ENCODE measurements around the gene PRADC1.

PRADC1 gene

GRCh38 chr2:73232403-73233153 is 461 bp downstream of the PRADC1 start:
- peak; percentile 1 for ATAC-seq
- H3K4me3 Mint-ChIP-seq, result peak overlapping the region; percentile 97
- H3K4me1 Mint-ChIP-seq, result peaks cover 34% of the 10 kb centered on the region
- peaks cover 20% of the 10 kb centered on the region for H3K36me3 Mint-ChIP-seq
- H3K27me3 Mint-ChIP-seq, result no peaks in the 10 kb centered on the region
- H3K27ac Mint-ChIP-seq, result peak overlapping the region; percentile 95
- H3K9me3 Mint-ChIP-seq, result no peaks in the 10 kb centered on the region

GRCh38 chr2:73228631-73229030 is 4.4 kb downstream of the PRADC1 start:
- H3K36me3 Mint-ChIP-seq, result peaks cover 16% of the 10 kb centered on the region
- peaks cover 6% of the 10 kb centered on the region for H3K4me1 Mint-ChIP-seq
- no peak overlapping the region for H3K4me3 Mint-ChIP-seq
- H3K27me3 Mint-ChIP-seq, result no peaks in the 10 kb centered on the region
- H3K27ac Mint-ChIP-seq, result no peak overlapping the region
- no peak for ATAC-seq
- H3K9me3 Mint-ChIP-seq, result no peaks in the 10 kb centered on the region

GRCh38 chr2:73227086-73227485 is 6.0 kb downstream of the PRADC1 start:
- Mint-ChIP-seq H3K27me3 (no peaks in the 10 kb centered on the region), H3K9me3 (no peaks in the 10 kb centered on the region), H3K27ac (no peak overlapping the region), H3K36me3 (peaks cover 26% of the 10 kb centered on the region), H3K4me1 (no peaks in the 10 kb centered on the region), H3K4me3 (no peak overlapping the region)
- no peak for ATAC-seq

- H3K27ac Mint-ChIP-seq, result no peak overlapping the region
- no peak for ATAC-seq
- H3K9me3 Mint-ChIP-seq, result no peaks in the 10 kb centered on the region
- H3K4me3 Mint-ChIP-seq, result no peak overlapping the region
- peaks cover 39% of the 10 kb centered on the region for H3K36me3 Mint-ChIP-seq
- H3K4me1 Mint-ChIP-seq, result no peaks in the 10 kb centered on the region
- H3K27me3 Mint-ChIP-seq, result no peaks in the 10 kb centered on the region
Measured at GRCh38 chr2:73225513-73226360, 7.3 kb downstream of the PRADC1 start.

- Mint-ChIP-seq H3K4me3 (no peak overlapping the region), H3K36me3 (peaks cover 50% of the 10 kb centered on the region), H3K9me3 (no peaks in the 10 kb centered on the region), H3K27me3 (no peaks in the 10 kb centered on the region), H3K4me1 (no peaks in the 10 kb centered on the region), H3K27ac (no peak overlapping the region)
- no peak for ATAC-seq
Measured at GRCh38 chr2:73223821-73224220, 9.2 kb downstream of the PRADC1 start.

- peaks cover 32% of the 10 kb centered on the region for H3K36me3 Mint-ChIP-seq
- H3K27me3 Mint-ChIP-seq, result no peaks in the 10 kb centered on the region
- no peaks in the 10 kb centered on the region for H3K9me3 Mint-ChIP-seq
- peaks cover 26% of the 10 kb centered on the region for H3K4me1 Mint-ChIP-seq
- ATAC-seq, result no peak
- H3K4me3 Mint-ChIP-seq, result no peak overlapping the region
- H3K27ac Mint-ChIP-seq, result no peak overlapping the region
Measured at GRCh38 chr2:73218298-73218697, 14.7 kb downstream of the PRADC1 start.

GRCh38 chr2:73217826-73218225 is 15.2 kb downstream of the PRADC1 start:
- Mint-ChIP-seq H3K36me3 (peaks cover 32% of the 10 kb centered on the region), H3K27ac (no peak overlapping the region), H3K4me3 (no peak overlapping the region), H3K4me1 (peaks cover 31% of the 10 kb centered on the region), H3K9me3 (no peaks in the 10 kb centered on the region), H3K27me3 (no peaks in the 10 kb centered on the region)
- ATAC-seq, result no peak

- Mint-ChIP-seq H3K27ac (no peak overlapping the region), H3K27me3 (no peaks in the 10 kb centered on the region), H3K4me1 (peaks cover 31% of the 10 kb centered on the region), H3K4me3 (no peak overlapping the region), H3K9me3 (no peaks in the 10 kb centered on the region), H3K36me3 (peaks cover 26% of the 10 kb centered on the region)
- ATAC-seq, result no peak
Measured at GRCh38 chr2:73217160-73217559, 15.9 kb downstream of the PRADC1 start.

GRCh38 chr2:73215254-73215653 is 17.8 kb downstream of the PRADC1 start:
- ATAC-seq, result no peak
- Mint-ChIP-seq H3K27me3 (peaks cover 2% of the 10 kb centered on the region), H3K4me1 (peaks cover 31% of the 10 kb centered on the region), H3K27ac (peak overlapping the region; percentile 95), H3K4me3 (peak overlapping the region; percentile 90), H3K36me3 (peaks cover 8% of the 10 kb centered on the region), H3K9me3 (no peaks in the 10 kb centered on the region)

GRCh38 chr2:73214120-73215035 is 18.7 kb downstream of the PRADC1 start, which contains the start of gene SMYD5:
TSS of gene SMYD5 (plus strand) at chr2:73214245. CDS start at chr2:73214267, 22 bp downstream.
- peaks cover 31% of the 10 kb centered on the region for H3K4me1 Mint-ChIP-seq
- peak within 1 kb of the TSS; percentile 95 for H3K27ac Mint-ChIP-seq
- H3K27me3 Mint-ChIP-seq, result peaks cover 11% of the 10 kb centered on the region
- ATAC-seq, result peak; percentile 96
- H3K4me3 Mint-ChIP-seq, result peak within 1 kb of the TSS; percentile 90
- H3K36me3 Mint-ChIP-seq, result peaks cover 6% of the 10 kb centered on the region
- H3K9me3 Mint-ChIP-seq, result no peaks in the 10 kb centered on the region

- H3K36me3 Mint-ChIP-seq, result no peaks in the 10 kb centered on the region
- H3K27me3 Mint-ChIP-seq, result peaks cover 24% of the 10 kb centered on the region
- no peak overlapping the region for H3K4me3 Mint-ChIP-seq
- H3K9me3 Mint-ChIP-seq, result no peaks in the 10 kb centered on the region
- ATAC-seq, result peak; percentile 77
- H3K4me1 Mint-ChIP-seq, result peaks cover 31% of the 10 kb centered on the region
- no peak overlapping the region for H3K27ac Mint-ChIP-seq
Measured at GRCh38 chr2:73212448-73213176, 20.4 kb downstream of the PRADC1 start.

- no peak for ATAC-seq
- Mint-ChIP-seq H3K27ac (no peak overlapping the region), H3K9me3 (no peaks in the 10 kb centered on the region), H3K4me3 (no peak overlapping the region), H3K4me1 (peaks cover 31% of the 10 kb centered on the region), H3K36me3 (no peaks in the 10 kb centered on the region), H3K27me3 (peaks cover 24% of the 10 kb centered on the region)
Measured at GRCh38 chr2:73212098-73212447, 21.0 kb downstream of the PRADC1 start.

GRCh38 chr2:73210696-73211095 is 22.3 kb downstream of the PRADC1 start:
- H3K36me3 Mint-ChIP-seq, result no peaks in the 10 kb centered on the region
- H3K27ac Mint-ChIP-seq, result no peak overlapping the region

GRCh38 chr2:73210019-73210418 is 23.0 kb downstream of the PRADC1 start:
- Mint-ChIP-seq H3K4me3 (no peak overlapping the region), H3K36me3 (no peaks in the 10 kb centered on the region), H3K27ac (no peak overlapping the region), H3K4me1 (peaks cover 22% of the 10 kb centered on the region), H3K27me3 (peaks cover 38% of the 10 kb centered on the region), H3K9me3 (no peaks in the 10 kb centered on the region)
- ATAC-seq, result no peak

More at GRCh38 chr2:73210696-73211095, 22.3 kb downstream of the PRADC1 start:
- ATAC-seq, result no peak
- H3K27me3 Mint-ChIP-seq, result peaks cover 32% of the 10 kb centered on the region
- H3K4me1 Mint-ChIP-seq, result peaks cover 28% of the 10 kb centered on the region
- no peak overlapping the region for H3K4me3 Mint-ChIP-seq
- no peaks in the 10 kb centered on the region for H3K9me3 Mint-ChIP-seq

All from stimulated activated memory B cell treated with anti-CD40 and anti-IgM and Interleukin-4, amounts not matched to agents 10 μg/mL and 1 μg/mL and 100 μg/mL, for 72 hours (primary cell).